K562 (cell line): ENCODE results near the gene SAFB. TPM values are rescaled to one million over a fixed set of nuclear protein-coding genes. Genes with fewer than 3 reads are reported as not detected.

Experiments
- ARNT ChIP-seq, 2 experiments: fragments of 450-650 bp; IDR thresholded peaks; 2 replicates each; pipeline ENCODE4 v1.6.1; 2016; ENCODE audit warnings: mild to moderate bottlenecking in 1 of 2
- ATF1 ChIP-seq, 2 experiments: fragments of 450-650 bp in 1 of 2; IDR thresholded peaks; 2 replicates each; pipeline ENCODE4 v1.6.1; 2016; ENCODE audit warnings: missing compliant biosample characterization in 1 of 2, missing genetic modification characterization in 1 of 2
- ATF7 ChIP-seq: fragments of 450-650 bp; IDR thresholded peaks from 2 replicates; pipeline ENCODE4 v1.7.1; 2014; ENCODE audit warnings: mild to moderate bottlenecking, moderate library complexity
- FOXM1 ChIP-seq, 2 experiments: fragments of 450-650 bp in 1 of 2; sonication (generic) in 1 of 2; formaldehyde crosslinking in 1 of 2; IDR thresholded peaks; 2 replicates each; pipeline versions ENCODE4 v1.6.1 to v1.9.0; 2017 to 2022; ENCODE audit warnings: low read depth in 2 of 2, mild to moderate bottlenecking in 2 of 2, missing genetic modification reagents in 1 of 2, moderate library complexity in 1 of 2
- MAFK ChIP-seq: IDR thresholded peaks from 2 replicates; pipeline ENCODE4 v1.6.1; 2011; ENCODE audit warnings: low read length, improper control_type of control experiment
- NFIC ChIP-seq: fragments of 450-650 bp; IDR thresholded peaks from 2 replicates; pipeline ENCODE4 v1.6.1; 2017; ENCODE audit warnings: mild to moderate bottlenecking, inconsistent platforms
- NR3C1 ChIP-seq: sonication (generic); formaldehyde crosslinking; IDR thresholded peaks from 2 replicates; pipeline ENCODE4 v1.8.1; 2022; ENCODE audit warnings: missing genetic modification reagents
- RBFOX2 ChIP-seq: fragments of 200-400 bp; formaldehyde crosslinking; IDR thresholded peaks from 2 replicates; pipeline ENCODE4 v1.6.1; 2017; ENCODE audit warnings: low read depth, mild to moderate bottlenecking, low read length, moderate library complexity
- RBM25 ChIP-seq: fragments of 200-400 bp; formaldehyde crosslinking; IDR thresholded peaks from 2 replicates; pipeline ENCODE4 v1.6.1; 2018; ENCODE audit warnings: low read length, low read depth, moderate library complexity; ENCODE audit not compliant: severe bottlenecking
- SP2 ChIP-seq: IDR thresholded peaks from 2 replicates; pipeline ENCODE4 v1.6.1; 2011; ENCODE audit warnings: mild to moderate bottlenecking, low read depth, low read length, moderate library complexity; ENCODE audit not compliant: poor library complexity, severe bottlenecking; ENCODE audit errors: extremely low read depth
- U2AF1 ChIP-seq: fragments of 200-400 bp; formaldehyde crosslinking; optimal IDR thresholded peaks from 2 replicates; pipeline ENCODE3; 2017; ENCODE audit warnings: mild to moderate bottlenecking, low read depth, low read length, moderate library complexity
- polyA plus RNA-seq, 8 experiments: library from polyadenylated mRNA; depleted of rRNA in 4 of 8; stranded (reverse) in 5 of 8; unstranded in 3 of 8; fragments of >200 nt; fragmentation: Nextera tagmentation in 2 of 8; fragmentation: Illumina TruSeq in 1 of 8; extraction: Ambion mirVana in 2 of 8; extraction: Trizol in 1 of 8; gene quantifications; 2 replicates each; pipeline versions ENCODE4 v1.2.1 to v1.2.3, GENCODE V29; 2011 to 2014; ENCODE audit warnings: inconsistent platforms in 1 of 8, missing spikeins in 1 of 8
- total RNA-seq, 7 experiments: library from RNA; depleted of rRNA in 6 of 7; stranded (reverse); fragments of >200 nt in 6 of 7; fragmentation: Illumina TruSeq in 2 of 7; extraction: Trizol in 2 of 7; gene quantifications; 2 replicates each; pipeline versions ENCODE4 v1.2.1 to v1.2.3, GENCODE V29; 2011 to 2021; ENCODE audit warnings: low replicate concordance in 1 of 7
- TF ChIP-seq, protein P1 (sequence below): fragments of 200-600 bp; sonication (generic); IDR thresholded peaks from one replicate; pipeline ENCODE4 v1.6.1; 2012; ENCODE audit warnings: mild to moderate bottlenecking, low read depth, low read length, inconsistent platforms
- TF ChIP-seq, protein P2 (sequence below): sonication (generic); formaldehyde crosslinking; IDR thresholded peaks from 2 replicates; pipeline ENCODE4 v1.8.1; 2023; ENCODE audit warnings: mild to moderate bottlenecking, missing genetic modification reagents

SAFB gene
- total and polyA plus RNA-seq, 9 of the 15 experiments (the other 6 are each of a cell fraction or from before 2014, with no cell fraction given), result 1.1 to 151 (median 83.1) TPM

- TF ChIP-seq, protein P1, sequence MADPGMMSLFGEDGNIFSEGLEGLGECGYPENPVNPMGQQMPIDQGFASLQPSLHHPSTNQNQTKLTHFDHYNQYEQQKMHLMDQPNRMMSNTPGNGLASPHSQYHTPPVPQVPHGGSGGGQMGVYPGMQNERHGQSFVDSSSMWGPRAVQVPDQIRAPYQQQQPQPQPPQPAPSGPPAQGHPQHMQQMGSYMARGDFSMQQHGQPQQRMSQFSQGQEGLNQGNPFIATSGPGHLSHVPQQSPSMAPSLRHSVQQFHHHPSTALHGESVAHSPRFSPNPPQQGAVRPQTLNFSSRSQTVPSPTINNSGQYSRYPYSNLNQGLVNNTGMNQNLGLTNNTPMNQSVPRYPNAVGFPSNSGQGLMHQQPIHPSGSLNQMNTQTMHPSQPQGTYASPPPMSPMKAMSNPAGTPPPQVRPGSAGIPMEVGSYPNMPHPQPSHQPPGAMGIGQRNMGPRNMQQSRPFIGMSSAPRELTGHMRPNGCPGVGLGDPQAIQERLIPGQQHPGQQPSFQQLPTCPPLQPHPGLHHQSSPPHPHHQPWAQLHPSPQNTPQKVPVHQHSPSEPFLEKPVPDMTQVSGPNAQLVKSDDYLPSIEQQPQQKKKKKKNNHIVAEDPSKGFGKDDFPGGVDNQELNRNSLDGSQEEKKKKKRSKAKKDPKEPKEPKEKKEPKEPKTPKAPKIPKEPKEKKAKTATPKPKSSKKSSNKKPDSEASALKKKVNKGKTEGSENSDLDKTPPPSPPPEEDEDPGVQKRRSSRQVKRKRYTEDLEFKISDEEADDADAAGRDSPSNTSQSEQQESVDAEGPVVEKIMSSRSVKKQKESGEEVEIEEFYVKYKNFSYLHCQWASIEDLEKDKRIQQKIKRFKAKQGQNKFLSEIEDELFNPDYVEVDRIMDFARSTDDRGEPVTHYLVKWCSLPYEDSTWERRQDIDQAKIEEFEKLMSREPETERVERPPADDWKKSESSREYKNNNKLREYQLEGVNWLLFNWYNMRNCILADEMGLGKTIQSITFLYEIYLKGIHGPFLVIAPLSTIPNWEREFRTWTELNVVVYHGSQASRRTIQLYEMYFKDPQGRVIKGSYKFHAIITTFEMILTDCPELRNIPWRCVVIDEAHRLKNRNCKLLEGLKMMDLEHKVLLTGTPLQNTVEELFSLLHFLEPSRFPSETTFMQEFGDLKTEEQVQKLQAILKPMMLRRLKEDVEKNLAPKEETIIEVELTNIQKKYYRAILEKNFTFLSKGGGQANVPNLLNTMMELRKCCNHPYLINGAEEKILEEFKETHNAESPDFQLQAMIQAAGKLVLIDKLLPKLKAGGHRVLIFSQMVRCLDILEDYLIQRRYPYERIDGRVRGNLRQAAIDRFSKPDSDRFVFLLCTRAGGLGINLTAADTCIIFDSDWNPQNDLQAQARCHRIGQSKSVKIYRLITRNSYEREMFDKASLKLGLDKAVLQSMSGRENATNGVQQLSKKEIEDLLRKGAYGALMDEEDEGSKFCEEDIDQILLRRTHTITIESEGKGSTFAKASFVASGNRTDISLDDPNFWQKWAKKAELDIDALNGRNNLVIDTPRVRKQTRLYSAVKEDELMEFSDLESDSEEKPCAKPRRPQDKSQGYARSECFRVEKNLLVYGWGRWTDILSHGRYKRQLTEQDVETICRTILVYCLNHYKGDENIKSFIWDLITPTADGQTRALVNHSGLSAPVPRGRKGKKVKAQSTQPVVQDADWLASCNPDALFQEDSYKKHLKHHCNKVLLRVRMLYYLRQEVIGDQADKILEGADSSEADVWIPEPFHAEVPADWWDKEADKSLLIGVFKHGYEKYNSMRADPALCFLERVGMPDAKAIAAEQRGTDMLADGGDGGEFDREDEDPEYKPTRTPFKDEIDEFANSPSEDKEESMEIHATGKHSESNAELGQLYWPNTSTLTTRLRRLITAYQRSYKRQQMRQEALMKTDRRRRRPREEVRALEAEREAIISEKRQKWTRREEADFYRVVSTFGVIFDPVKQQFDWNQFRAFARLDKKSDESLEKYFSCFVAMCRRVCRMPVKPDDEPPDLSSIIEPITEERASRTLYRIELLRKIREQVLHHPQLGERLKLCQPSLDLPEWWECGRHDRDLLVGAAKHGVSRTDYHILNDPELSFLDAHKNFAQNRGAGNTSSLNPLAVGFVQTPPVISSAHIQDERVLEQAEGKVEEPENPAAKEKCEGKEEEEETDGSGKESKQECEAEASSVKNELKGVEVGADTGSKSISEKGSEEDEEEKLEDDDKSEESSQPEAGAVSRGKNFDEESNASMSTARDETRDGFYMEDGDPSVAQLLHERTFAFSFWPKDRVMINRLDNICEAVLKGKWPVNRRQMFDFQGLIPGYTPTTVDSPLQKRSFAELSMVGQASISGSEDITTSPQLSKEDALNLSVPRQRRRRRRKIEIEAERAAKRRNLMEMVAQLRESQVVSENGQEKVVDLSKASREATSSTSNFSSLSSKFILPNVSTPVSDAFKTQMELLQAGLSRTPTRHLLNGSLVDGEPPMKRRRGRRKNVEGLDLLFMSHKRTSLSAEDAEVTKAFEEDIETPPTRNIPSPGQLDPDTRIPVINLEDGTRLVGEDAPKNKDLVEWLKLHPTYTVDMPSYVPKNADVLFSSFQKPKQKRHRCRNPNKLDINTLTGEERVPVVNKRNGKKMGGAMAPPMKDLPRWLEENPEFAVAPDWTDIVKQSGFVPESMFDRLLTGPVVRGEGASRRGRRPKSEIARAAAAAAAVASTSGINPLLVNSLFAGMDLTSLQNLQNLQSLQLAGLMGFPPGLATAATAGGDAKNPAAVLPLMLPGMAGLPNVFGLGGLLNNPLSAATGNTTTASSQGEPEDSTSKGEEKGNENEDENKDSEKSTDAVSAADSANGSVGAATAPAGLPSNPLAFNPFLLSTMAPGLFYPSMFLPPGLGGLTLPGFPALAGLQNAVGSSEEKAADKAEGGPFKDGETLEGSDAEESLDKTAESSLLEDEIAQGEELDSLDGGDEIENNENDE, result no peak
- TF ChIP-seq FOXM1 (IDR thresholded peaks at IDR 0.05; ENCODE audit: low read depth) (no peak), FOXM1 (CRISPR knock-in tag; IDR thresholded peaks at IDR 0.05; ENCODE audit: low read depth) (0 out of 2 replicates have a peak, but pooled peaks have one; percentile 39), ATF1 (CRISPR knock-in tag; IDR thresholded peaks at IDR 0.05) (no peak), ATF1 (tag; IDR thresholded peaks at IDR 0.05) (peak; percentile 81), SP2 (no peak), ATF7 (0 out of 2 replicates have a peak, but pooled peaks have one; percentile 2), NR3C1 (CRISPR knock-in tag) (peak; percentile 61; the same call in 1 of the 2 replicates), NFIC (peak; percentile 64), RBFOX2 (no peak), ARNT (IDR thresholded peaks at IDR 0.05) (no peak), MAFK (no peak), U2AF1 (peak; percentile 86), RBM25 (peak; percentile 94)
- TF ChIP-seq, protein P2, sequence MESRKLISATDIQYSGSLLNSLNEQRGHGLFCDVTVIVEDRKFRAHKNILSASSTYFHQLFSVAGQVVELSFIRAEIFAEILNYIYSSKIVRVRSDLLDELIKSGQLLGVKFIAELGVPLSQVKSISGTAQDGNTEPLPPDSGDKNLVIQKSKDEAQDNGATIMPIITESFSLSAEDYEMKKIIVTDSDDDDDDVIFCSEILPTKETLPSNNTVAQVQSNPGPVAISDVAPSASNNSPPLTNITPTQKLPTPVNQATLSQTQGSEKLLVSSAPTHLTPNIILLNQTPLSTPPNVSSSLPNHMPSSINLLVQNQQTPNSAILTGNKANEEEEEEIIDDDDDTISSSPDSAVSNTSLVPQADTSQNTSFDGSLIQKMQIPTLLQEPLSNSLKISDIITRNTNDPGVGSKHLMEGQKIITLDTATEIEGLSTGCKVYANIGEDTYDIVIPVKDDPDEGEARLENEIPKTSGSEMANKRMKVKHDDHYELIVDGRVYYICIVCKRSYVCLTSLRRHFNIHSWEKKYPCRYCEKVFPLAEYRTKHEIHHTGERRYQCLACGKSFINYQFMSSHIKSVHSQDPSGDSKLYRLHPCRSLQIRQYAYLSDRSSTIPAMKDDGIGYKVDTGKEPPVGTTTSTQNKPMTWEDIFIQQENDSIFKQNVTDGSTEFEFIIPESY (CRISPR knock-in tag), result peak; percentile 95
These were observed 64.7 kb downstream of the SAFB start (continued) for GRCh38 chr19:5687360-5688198.
